ENCODE measurements around the gene SFRP2. TPM values are rescaled to one million over a fixed set of nuclear protein-coding genes. Genes with fewer than 3 reads are reported as not detected.

Gene SFRP2
- total RNA-seq, 1 experiment from 2014 or later = not detected

DNA sequence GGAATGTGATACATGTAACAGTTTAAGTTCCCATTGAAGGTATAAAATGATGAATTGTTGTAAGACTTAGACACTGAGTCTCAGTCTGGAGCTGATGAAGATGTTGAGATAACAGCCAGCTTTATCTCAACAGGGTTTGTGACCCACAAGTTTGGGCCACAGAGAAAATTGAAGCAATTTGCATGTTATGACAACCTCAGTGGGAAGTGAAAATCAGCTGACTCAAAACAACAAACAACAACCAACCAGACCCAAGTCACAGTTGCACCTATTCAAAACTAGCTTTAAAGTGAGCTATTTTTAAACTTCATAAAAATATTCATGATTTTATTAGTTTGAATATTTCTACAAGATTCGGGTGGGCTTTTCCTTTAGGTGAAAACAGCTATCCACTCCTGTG lies 8.0 kb downstream of the SFRP2 start:
- CTCF ChIA-PET = no interaction called here

DNA sequence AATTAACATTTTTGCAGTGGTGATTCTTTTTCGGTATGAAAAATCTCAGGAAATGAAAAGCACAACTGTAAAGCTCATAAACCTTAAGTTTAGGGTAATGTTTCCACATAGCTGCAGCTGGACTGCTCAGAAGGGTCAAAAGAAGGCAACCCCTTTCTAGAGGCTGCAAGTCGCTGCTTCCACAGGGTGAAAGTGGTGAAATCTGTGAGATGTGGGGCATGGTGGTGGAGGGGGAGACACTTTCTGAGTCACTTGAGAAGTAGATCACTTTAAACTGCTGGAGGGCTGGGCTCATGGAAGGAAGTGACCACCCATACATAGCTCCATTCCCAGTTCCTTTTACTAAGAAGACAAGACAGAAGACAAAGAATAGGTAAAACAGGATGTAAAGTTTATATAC lies 8.7 kb downstream of the SFRP2 start:
- POLR2A ChIA-PET (ENCODE audit: unreplicated experiment) = no interaction called here
- H3K4me1 ChIP-seq (replicated peaks; ENCODE audit: insufficient read depth) = 0 out of 2 replicates have a peak, but pooled peaks cover 8% of the 10 kb centered on the region
- DNase-seq = no peak
- no peaks in the 10 kb centered on the region for H3F3A ChIP-seq (ENCODE audit: insufficient read depth, low read depth)
- H3K27me3 ChIP-seq (ENCODE audit: insufficient read depth, low read depth) = no peaks in the 10 kb centered on the region
- H3K4me3 ChIP-seq = no peak overlapping the region
- no peaks in the 10 kb centered on the region for H3K9me3 ChIP-seq (ENCODE audit: insufficient read depth, low read depth)
- no peaks in the 10 kb centered on the region for H3K9me2 ChIP-seq (ENCODE audit: insufficient read depth)
- no peaks in the 10 kb centered on the region for H3K79me2 ChIP-seq (ENCODE audit: low read depth)
- H2AFZ ChIP-seq = no peak overlapping the region
- no peaks in the 10 kb centered on the region for H3K36me3 ChIP-seq (ENCODE audit: low read depth)
- TF ChIP-seq, protein P1, sequence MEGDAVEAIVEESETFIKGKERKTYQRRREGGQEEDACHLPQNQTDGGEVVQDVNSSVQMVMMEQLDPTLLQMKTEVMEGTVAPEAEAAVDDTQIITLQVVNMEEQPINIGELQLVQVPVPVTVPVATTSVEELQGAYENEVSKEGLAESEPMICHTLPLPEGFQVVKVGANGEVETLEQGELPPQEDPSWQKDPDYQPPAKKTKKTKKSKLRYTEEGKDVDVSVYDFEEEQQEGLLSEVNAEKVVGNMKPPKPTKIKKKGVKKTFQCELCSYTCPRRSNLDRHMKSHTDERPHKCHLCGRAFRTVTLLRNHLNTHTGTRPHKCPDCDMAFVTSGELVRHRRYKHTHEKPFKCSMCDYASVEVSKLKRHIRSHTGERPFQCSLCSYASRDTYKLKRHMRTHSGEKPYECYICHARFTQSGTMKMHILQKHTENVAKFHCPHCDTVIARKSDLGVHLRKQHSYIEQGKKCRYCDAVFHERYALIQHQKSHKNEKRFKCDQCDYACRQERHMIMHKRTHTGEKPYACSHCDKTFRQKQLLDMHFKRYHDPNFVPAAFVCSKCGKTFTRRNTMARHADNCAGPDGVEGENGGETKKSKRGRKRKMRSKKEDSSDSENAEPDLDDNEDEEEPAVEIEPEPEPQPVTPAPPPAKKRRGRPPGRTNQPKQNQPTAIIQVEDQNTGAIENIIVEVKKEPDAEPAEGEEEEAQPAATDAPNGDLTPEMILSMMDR (conservative IDR thresholded peaks at IDR 0.05) = no peak
- no peak for TF ChIP-seq EZH2 (IDR thresholded peaks at IDR 0.05; ENCODE audit: low read depth)
- H3K4me2 ChIP-seq = no peak overlapping the region
- no peak overlapping the region for H3K27ac ChIP-seq
- BruUV-seq (replicated peaks) = no TSS peak
- CTCF ChIA-PET = no interaction called here
- no peaks in the 10 kb centered on the region for H4K20me1 ChIP-seq (ENCODE audit: insufficient read depth)
- intact Hi-C loops (cut with micrococcal nuclease; ENCODE audit: unreplicated experiment) = loop anchor here (10.0 kb wide), 1 partner anchor 775 kb away; the partner anchor contains the start of gene PLRG1

More for the DNA sequence above, 8.0 kb downstream of the SFRP2 start:
- H3F3A ChIP-seq (ENCODE audit: insufficient read depth, low read depth) = no peaks in the 10 kb centered on the region
- H3K9me3 ChIP-seq (ENCODE audit: insufficient read depth, low read depth) = no peaks in the 10 kb centered on the region
- H3K9me2 ChIP-seq (ENCODE audit: insufficient read depth) = no peaks in the 10 kb centered on the region
- H3K79me2 ChIP-seq (ENCODE audit: low read depth) = no peaks in the 10 kb centered on the region
- no peak overlapping the region for H3K4me2 ChIP-seq
- H3K4me1 ChIP-seq (replicated peaks; ENCODE audit: insufficient read depth) = 0 out of 2 replicates have a peak, but pooled peaks cover 8% of the 10 kb centered on the region
- H3K36me3 ChIP-seq (ENCODE audit: low read depth) = no peaks in the 10 kb centered on the region
- no peaks in the 10 kb centered on the region for H3K27me3 ChIP-seq (ENCODE audit: insufficient read depth, low read depth)
- H3K27ac ChIP-seq = no peak overlapping the region
- H3K4me3 ChIP-seq = no peak overlapping the region
- DNase-seq = no peak
- intact Hi-C loops (cut with micrococcal nuclease; ENCODE audit: unreplicated experiment) = loop anchor here (10.0 kb wide), 1 partner anchor 774 kb away; the partner anchor contains the start of gene PLRG1
- TF ChIP-seq, protein P1 (conservative IDR thresholded peaks at IDR 0.05) = no peak
- TF ChIP-seq EZH2 (IDR thresholded peaks at IDR 0.05; ENCODE audit: low read depth) = no peak
- no peaks in the 10 kb centered on the region for H4K20me1 ChIP-seq (ENCODE audit: insufficient read depth)
- no peak overlapping the region for H2AFZ ChIP-seq
- no TSS peak for BruUV-seq (replicated peaks)
- POLR2A ChIA-PET (ENCODE audit: unreplicated experiment) = no interaction called here

DNA sequence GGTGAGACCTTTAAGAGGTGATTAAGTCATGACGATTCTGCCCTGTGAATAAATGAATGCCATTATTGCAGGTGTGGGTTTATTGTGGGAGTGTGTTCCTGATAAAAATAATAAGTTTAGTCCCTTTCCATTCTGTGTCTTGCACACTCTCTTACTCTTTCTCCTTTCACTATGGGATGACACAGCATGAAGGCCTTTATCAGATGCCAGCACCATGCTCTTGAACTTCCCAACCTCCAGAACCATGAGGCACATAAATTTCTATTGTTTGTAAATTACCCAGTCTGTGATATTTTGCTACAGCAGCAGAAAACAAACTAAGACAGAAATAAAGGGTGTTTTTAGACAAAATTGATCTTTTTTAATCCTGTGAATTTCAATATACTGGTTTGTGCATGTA lies 10.5 kb downstream of the SFRP2 start:
- Histone ChIP-seq H3K36me3 (ENCODE audit: low read depth) (no peaks in the 10 kb centered on the region), H3K9me2 (ENCODE audit: insufficient read depth) (no peaks in the 10 kb centered on the region), H4K20me1 (ENCODE audit: insufficient read depth) (no peaks in the 10 kb centered on the region), H3K79me2 (ENCODE audit: low read depth) (no peaks in the 10 kb centered on the region), H3K4me3 (no peak overlapping the region), H3K27me3 (ENCODE audit: insufficient read depth, low read depth) (no peaks in the 10 kb centered on the region), H3K4me2 (no peak overlapping the region), H3F3A (ENCODE audit: insufficient read depth, low read depth) (no peaks in the 10 kb centered on the region), H2AFZ (no peak overlapping the region), H3K4me1 (replicated peaks; ENCODE audit: insufficient read depth) (0 out of 2 replicates have a peak, but pooled peaks cover 8% of the 10 kb centered on the region), H3K9me3 (ENCODE audit: insufficient read depth, low read depth) (no peaks in the 10 kb centered on the region), H3K27ac (no peak overlapping the region)
- CTCF ChIA-PET = no interaction called here
- TF ChIP-seq, protein P1 (conservative IDR thresholded peaks at IDR 0.05) = no peak
- TF ChIP-seq EZH2 (IDR thresholded peaks at IDR 0.05; ENCODE audit: low read depth) = no peak
- intact Hi-C loops (cut with micrococcal nuclease; ENCODE audit: unreplicated experiment) = no loop called here
- POLR2A ChIA-PET (ENCODE audit: unreplicated experiment) = no interaction called here
- BruUV-seq (replicated peaks) = no TSS peak
- no peak for DNase-seq
